GM12864 (cell line): ENCODE measurements around the gene DAB2IP.
A peak's percentile ranks its signal among the peaks of the same experiment; 100 is the strongest.

Experiments
- DNase-seq: peaks from one replicate; pipeline ENCODE4 v3.0.0-alpha.2; 2011; ENCODE audit warnings: low read depth
- H3K4me3 ChIP-seq: 2 replicates; pipeline ENCODE4 v1.5.1; 2011; ENCODE audit warnings: mild to moderate bottlenecking, low read depth, low read length, control low read depth
- CTCF ChIP-seq: IDR thresholded peaks from 2 replicates; pipeline ENCODE4 v1.5.1; 2011; ENCODE audit warnings: low read depth, mild to moderate bottlenecking, moderate library complexity, low read length, control low read depth, inconsistent platforms; ENCODE audit errors: missing control alignments

Gene DAB2IP

GRCh38 chr9:121684381-121685145 lies 33.1 kb downstream of the DAB2IP start:
- no peak overlapping the region for H3K4me3 ChIP-seq
- peak; percentile 67 for TF ChIP-seq CTCF
- no peak for DNase-seq

- no peak for TF ChIP-seq CTCF
- no peak for DNase-seq
These were observed 33.8 kb downstream of the DAB2IP start for GRCh38 chr9:121685146-121685794.

GRCh38 chr9:121685795-121686377 lies 34.5 kb downstream of the DAB2IP start:
- TF ChIP-seq CTCF, result no peak
- H3K4me3 ChIP-seq, result no peak overlapping the region
- no peak for DNase-seq

More at GRCh38 chr9:121685146-121685794, 33.8 kb downstream of the DAB2IP start:
- no peak overlapping the region for H3K4me3 ChIP-seq

- peak; percentile 94 for TF ChIP-seq CTCF
- DNase-seq, result peak; percentile 27
These were observed 35.6 kb downstream of the DAB2IP start for GRCh38 chr9:121686930-121687541.

GRCh38 chr9:121688146-121688680 lies 36.8 kb downstream of the DAB2IP start:
- DNase-seq, result no peak
- TF ChIP-seq CTCF, result no peak
- H3K4me3 ChIP-seq, result no peak overlapping the region

More at GRCh38 chr9:121686930-121687541, 35.6 kb downstream of the DAB2IP start:
- H3K4me3 ChIP-seq, result no peak overlapping the region

- no peak for DNase-seq
- no peak for TF ChIP-seq CTCF
- H3K4me3 ChIP-seq, result no peak overlapping the region
These were observed 37.2 kb downstream of the DAB2IP start for GRCh38 chr9:121688681-121689080.
